T-cell (primary cell): ENCODE data around the gene BNC2. TPM values are rescaled to one million over a fixed set of nuclear protein-coding genes. Genes with fewer than 3 reads are reported as not detected.

ENCODE experiments used
- ATAC-seq, 4 experiments: fragments of 200-7000 bp in 3 of 4; fragments of 150-1000 bp in 1 of 4; cut with Tn5 transposase; replicated peaks in 1 of 4; 1 replicate in 3 of 4; 2 replicates in 1 of 4; pipeline ENCODE4 v1.10.0; 2021; ENCODE audit warnings: moderate library complexity in 3 of 4, mild to moderate bottlenecking in 2 of 4, moderate number of reproducible peaks in 1 of 4
- CTCF ChIA-PET, 2 donors: fragments of 300-600 bp; sonication (Branson Sonifier 250); formaldehyde crosslinking; loops; one replicate each; lab custom pipeline; 2022; ENCODE audit warnings: antibody characterized with exemption in 2 of 2; lab: Charles Lee
- POLR2A ChIA-PET, 2 donors: fragments of 300-600 bp; sonication (Branson Sonifier 250); formaldehyde crosslinking; loops; one replicate each; lab custom pipeline; 2022; ENCODE audit warnings: antibody characterized with exemption in 2 of 2; lab: Charles Lee
- DNase-seq, 35 experiments: peaks; one replicate each; pipeline versions ENCODE4 v3.0.0 to v3.0.0-alpha.2; 2013 to 2023
- H3K27ac ChIP-seq: one replicate; pipeline ENCODE4 v1.5.1; 2013; ENCODE audit warnings: low read length
- H3K27me3 ChIP-seq, 2 experiments: replicated peaks in 1 of 2; 1 replicate in 1 of 2; 2 replicates in 1 of 2; pipeline versions ENCODE4 v1.6.1 to v1.7.0; 2013; ENCODE audit warnings: low read length in 1 of 2, mixed read lengths in 1 of 2; ENCODE audit not compliant: control insufficient read depth in 2 of 2, insufficient read depth in 2 of 2; ENCODE audit errors: extremely low read depth in 1 of 2
- H3K36me3 ChIP-seq, 2 donors: 1 replicate in 1 of 2; 2 replicates in 1 of 2; pipeline versions ENCODE4 v1.6.1 to v1.7.0; 2013; ENCODE audit warnings: low read length in 1 of 2; ENCODE audit not compliant: control insufficient read depth in 2 of 2, insufficient read depth in 1 of 2; ENCODE audit errors: extremely low read depth in 1 of 2
- H3K4me1 ChIP-seq, 2 experiments: 1 replicate in 1 of 2; 2 replicates in 1 of 2; pipeline versions ENCODE4 v1.6.1 to v1.7.0; 2013; ENCODE audit warnings: low read length in 2 of 2, mixed read lengths in 1 of 2; ENCODE audit not compliant: insufficient read depth in 2 of 2, control insufficient read depth in 1 of 2; ENCODE audit errors: extremely low read depth in 1 of 2
- H3K4me3 ChIP-seq, 2 donors: 1 replicate in 1 of 2; 2 replicates in 1 of 2; pipeline versions ENCODE4 v1.5.1 to v1.7.0; 2013; ENCODE audit warnings: mild to moderate bottlenecking in 2 of 2, low read length in 1 of 2, moderate library complexity in 1 of 2; ENCODE audit not compliant: control insufficient read depth in 1 of 2; ENCODE audit errors: extremely low read depth in 1 of 2
- H3K9me3 ChIP-seq: 2 replicates; pipeline ENCODE4 v1.7.0; 2013
- H3K27ac Mint-ChIP-seq, 2 donors: one replicate each; pipeline ENCODE4 v1.8.0; 2020 to 2021; ENCODE audit warnings: mild to moderate bottlenecking in 2 of 2, mixed read lengths in 2 of 2
- H3K27me3 Mint-ChIP-seq, 2 donors: one replicate each; pipeline ENCODE4 v1.8.0; 2021 to 2022; ENCODE audit warnings: mixed read lengths in 2 of 2
- H3K36me3 Mint-ChIP-seq: one replicate; pipeline ENCODE4 v1.8.0; 2021; ENCODE audit warnings: mixed read lengths
- H3K4me1 Mint-ChIP-seq, 3 donors: one replicate each; pipeline ENCODE4 v1.8.0; 2020 to 2022; ENCODE audit warnings: mixed read lengths in 3 of 3, mild to moderate bottlenecking in 1 of 3
- H3K4me3 Mint-ChIP-seq, 3 donors: one replicate each; pipeline ENCODE4 v1.8.0; 2020 to 2022; ENCODE audit warnings: mild to moderate bottlenecking in 3 of 3, mixed read lengths in 3 of 3, moderate library complexity in 3 of 3
- H3K9me3 Mint-ChIP-seq, 3 donors: one replicate each; pipeline ENCODE4 v1.8.0; 2020 to 2022; ENCODE audit warnings: mixed read lengths in 3 of 3
- WGBS: methylation state at CpG from one replicate; pipeline ENCODE4 v1.1.5; 2013; ENCODE audit warnings: missing lambda C conversion rate; ENCODE audit not compliant: insufficient coverage; 5-methylcytosine and 5-hydroxymethylcytosine counted together
- total RNA-seq, 35 experiments: library from RNA in 6 of 35; stranded (reverse) in 6 of 35; fragments of 120-200 nt in 1 of 35; gene quantifications; one replicate each; pipeline versions ENCODE4 v1.2.1 to v1.2.4 and lab custom pipeline; 2013 to 2026

BNC2 gene
- total RNA-seq, 5 donors from 2014 or later (not counting 1 experiment from before 2014, with no cell fraction given): 0.03 to 2.1 (median 0.57) TPM

- Mint-ChIP-seq H3K27ac (no peak overlapping the region), H3K27me3 (peaks cover 29 to 34% of the 10 kb centered on the region in 2 donors), H3K36me3 (no peaks in the 10 kb centered on the region), H3K4me3 (no peak overlapping the region), H3K4me1 (peaks cover 0 to 3% (median 3%) of the 10 kb centered on the region in 3 donors), H3K9me3 (peaks cover 0 to 12% (median 0%) of the 10 kb centered on the region in 3 donors)
- ATAC-seq (no peak), DNase-seq (no peak)
- peaks cover 10 to 14% of the 10 kb centered on the region in 2 experiments for H3K27me3 ChIP-seq
- H3K36me3 ChIP-seq: no peaks in the 10 kb centered on the region
- peaks cover 0 to 3% of the 10 kb centered on the region in 2 experiments for H3K4me1 ChIP-seq
- WGBS: 63% methylated on average over 3 of the region's 4 CpGs
- no peak overlapping the region for H3K4me3 ChIP-seq
- ChIA-PET POLR2A (no interaction called here), CTCF (no interaction called here)
- H3K9me3 ChIP-seq: no peaks in the 10 kb centered on the region
- H3K27ac ChIP-seq: no peak overlapping the region
Observed at GRCh38 chr9:16729651-16730050, 140.8 kb downstream of the BNC2 start.

GRCh38 chr9:16728137-16728508 lies 142.3 kb downstream of the BNC2 start:
- no peaks in the 10 kb centered on the region for H3K36me3 ChIP-seq
- ChIA-PET POLR2A (no interaction called here), CTCF (no interaction called here)
- no peak overlapping the region for H3K4me3 Mint-ChIP-seq
- no peaks in the 10 kb centered on the region for H3K9me3 ChIP-seq
- H3K27me3 ChIP-seq: peaks cover 10 to 14% of the 10 kb centered on the region in 2 experiments
- DNase-seq: no peak
- H3K4me3 ChIP-seq: no peak overlapping the region
- no peak overlapping the region for H3K27ac Mint-ChIP-seq
- H3K4me1 Mint-ChIP-seq: peaks cover 0 to 3% (median 3%) of the 10 kb centered on the region in 3 donors
- no peak for ATAC-seq
- peaks cover 0 to 3% of the 10 kb centered on the region in 2 experiments for H3K4me1 ChIP-seq
- WGBS: 75% methylated on average over 2 of the region's 3 CpGs
- H3K36me3 Mint-ChIP-seq: no peaks in the 10 kb centered on the region
- peaks cover 0 to 12% (median 0%) of the 10 kb centered on the region in 3 donors for H3K9me3 Mint-ChIP-seq
- H3K27ac ChIP-seq: no peak overlapping the region
- peaks cover 29 to 34% of the 10 kb centered on the region in 2 donors for H3K27me3 Mint-ChIP-seq

- H3K27ac ChIP-seq: no peak overlapping the region
- peaks cover 0 to 3% of the 10 kb centered on the region in 2 experiments for H3K4me1 ChIP-seq
- no peaks in the 10 kb centered on the region for H3K36me3 Mint-ChIP-seq
- no peaks in the 10 kb centered on the region for H3K9me3 ChIP-seq
- H3K27ac Mint-ChIP-seq: no peak overlapping the region
- ChIA-PET CTCF (no interaction called here), POLR2A (no interaction called here)
- no peak overlapping the region for H3K4me3 Mint-ChIP-seq
- H3K9me3 Mint-ChIP-seq: peaks cover 0 to 12% (median 0%) of the 10 kb centered on the region in 3 donors
- DNase-seq: no peak
- peaks cover 0 to 3% (median 3%) of the 10 kb centered on the region in 3 donors for H3K4me1 Mint-ChIP-seq
- ATAC-seq: no peak
- 17% methylated on average over 1 of the region's 7 CpGs for WGBS
- no peaks in the 10 kb centered on the region for H3K36me3 ChIP-seq
- peaks cover 12 to 14% of the 10 kb centered on the region in 2 experiments for H3K27me3 ChIP-seq
- H3K27me3 Mint-ChIP-seq: peaks cover 29 to 34% of the 10 kb centered on the region in 2 donors
- peak overlapping the region in 1 of 2 donors; percentile 20 for H3K4me3 ChIP-seq
Observed at GRCh38 chr9:16727452-16728136, 142.9 kb downstream of the BNC2 start.

- POLR2A ChIA-PET: no interaction called here
- Mint-ChIP-seq H3K27me3 (peaks cover 29 to 34% of the 10 kb centered on the region in 2 donors), H3K27ac (no peak overlapping the region), H3K4me3 (no peak overlapping the region), H3K36me3 (no peaks in the 10 kb centered on the region), H3K9me3 (peaks cover 0 to 12% (median 0%) of the 10 kb centered on the region in 3 donors), H3K4me1 (peaks cover 0 to 3% (median 3%) of the 10 kb centered on the region in 3 donors)
- Histone ChIP-seq H3K4me3 (peak overlapping the region in 1 of 2 donors; percentile 20), H3K27me3 (peaks cover 13 to 14% of the 10 kb centered on the region in 2 experiments), H3K36me3 (no peaks in the 10 kb centered on the region), H3K4me1 (peaks cover 0 to 3% of the 10 kb centered on the region in 2 experiments), H3K27ac (no peak overlapping the region), H3K9me3 (no peaks in the 10 kb centered on the region)
- CTCF ChIA-PET: no interaction called here
- DNase-seq (no peak), ATAC-seq (peak in 1 of 4 experiments; percentile 27)
- 3% methylated on average over 49 of the region's 60 CpGs for WGBS
Observed at GRCh38 chr9:16726718-16727451, 143.6 kb downstream of the BNC2 start.

GRCh38 chr9:16726029-16726428 lies 144.4 kb downstream of the BNC2 start:
- Mint-ChIP-seq H3K4me3 (no peak overlapping the region), H3K36me3 (no peaks in the 10 kb centered on the region), H3K4me1 (peaks cover 0 to 3% (median 3%) of the 10 kb centered on the region in 3 donors), H3K27ac (no peak overlapping the region), H3K9me3 (peaks cover 0 to 12% (median 0%) of the 10 kb centered on the region in 3 donors), H3K27me3 (peaks cover 29 to 34% of the 10 kb centered on the region in 2 donors)
- 70% methylated on average over 7 of the region's 7 CpGs for WGBS
- H3K4me3 ChIP-seq: no peak overlapping the region
- H3K4me1 ChIP-seq: peaks cover 0 to 3% of the 10 kb centered on the region in 2 experiments
- no peak for ATAC-seq
- no peak overlapping the region for H3K27ac ChIP-seq
- H3K9me3 ChIP-seq: no peaks in the 10 kb centered on the region
- no peaks in the 10 kb centered on the region for H3K36me3 ChIP-seq
- DNase-seq: no peak
- ChIA-PET CTCF (interaction anchor here in 1 of 2 donors (0.7 kb wide), 1 partner anchor 16 kb away, joined by 7 read pairs; no protein-coding TSS in a partner anchor), POLR2A (interaction anchor here in 1 of 2 donors (0.7 kb wide), 1 partner anchor 175 kb away, joined by 4 read pairs; no protein-coding TSS in a partner anchor)
- peaks cover 13 to 14% of the 10 kb centered on the region in 2 experiments for H3K27me3 ChIP-seq

GRCh38 chr9:16725066-16725465 lies 145.4 kb downstream of the BNC2 start:
- Mint-ChIP-seq H3K4me1 (peaks cover 0 to 3% (median 3%) of the 10 kb centered on the region in 3 donors), H3K27ac (no peak overlapping the region), H3K9me3 (peaks cover 0 to 11% (median 0%) of the 10 kb centered on the region in 3 donors), H3K36me3 (no peaks in the 10 kb centered on the region), H3K4me3 (no peak overlapping the region), H3K27me3 (peaks cover 28 to 33% of the 10 kb centered on the region in 2 donors)
- peaks cover 0 to 3% of the 10 kb centered on the region in 2 experiments for H3K4me1 ChIP-seq
- H3K27me3 ChIP-seq: peaks cover 13 to 14% of the 10 kb centered on the region in 2 experiments
- H3K9me3 ChIP-seq: no peaks in the 10 kb centered on the region
- no peaks in the 10 kb centered on the region for H3K36me3 ChIP-seq
- DNase-seq (no peak), ATAC-seq (no peak)
- CTCF ChIA-PET: no interaction called here
- H3K4me3 ChIP-seq: no peak overlapping the region
- POLR2A ChIA-PET: no interaction called here
- no CpG with 5 or more reads among the region's 3 CpGs for WGBS
- no peak overlapping the region for H3K27ac ChIP-seq
